ENCODE measurements around the gene GJD2. TPM values are rescaled to one million over a fixed set of nuclear protein-coding genes. Genes with fewer than 3 reads are reported as not detected.

GJD2 gene
- total and polyA plus RNA-seq, 2 donors (not counting 1 experiment from before 2014, with no cell fraction given) = not detected

GRCh38 chr15:34729056-34729455 is 25.7 kb downstream of the GJD2 start:
- Histone ChIP-seq H3K9ac (ENCODE audit: insufficient read depth, low read length) (no peak overlapping the region), H2AFZ (ENCODE audit: low read length) (no peak overlapping the region), H3K27ac (ENCODE audit: insufficient read depth, low read length) (no peak overlapping the region), H3K79me2 (ENCODE audit: control insufficient read depth, insufficient read depth, low read length) (no peaks in the 10 kb centered on the region), H3K4me3 (replicated peaks in 1 of 4; ENCODE audit: control extremely low read depth in 1 of 4, insufficient read depth in 1 of 4, low read depth in 3 of 4, low read length in 4 of 4) (no peak overlapping the region), H3K4me2 (ENCODE audit: extremely low read depth, insufficient read depth, low read length) (no peak overlapping the region), H4K20me1 (ENCODE audit: control insufficient read depth, extremely low read depth, insufficient read depth, low read length) (no peaks in the 10 kb centered on the region), H3K9me3 (ENCODE audit: control insufficient read depth, insufficient read depth, low read depth, low read length) (no peaks in the 10 kb centered on the region), H3K36me3 (ENCODE audit: control insufficient read depth, insufficient read depth, low read length) (no peaks in the 10 kb centered on the region), H3K27me3 (ENCODE audit: control insufficient read depth, insufficient read depth, low read length) (no peaks in the 10 kb centered on the region), H3K4me1 (ENCODE audit: control insufficient read depth, extremely low read depth, insufficient read depth, low read length) (no peaks in the 10 kb centered on the region)
- no peak for TF ChIP-seq EZH2 (IDR thresholded peaks at IDR 0.05; ENCODE audit: low read length, missing control alignments)
- no peak for DNase-seq (ENCODE audit: low read depth in 2 of 2)

- Histone ChIP-seq H3K9ac (ENCODE audit: insufficient read depth, low read length) (no peak overlapping the region), H3K4me2 (ENCODE audit: extremely low read depth, insufficient read depth, low read length) (no peak overlapping the region), H3K27me3 (ENCODE audit: control insufficient read depth, insufficient read depth, low read length) (no peaks in the 10 kb centered on the region), H3K36me3 (ENCODE audit: control insufficient read depth, insufficient read depth, low read length) (no peaks in the 10 kb centered on the region), H3K79me2 (ENCODE audit: control insufficient read depth, insufficient read depth, low read length) (no peaks in the 10 kb centered on the region), H3K9me3 (ENCODE audit: control insufficient read depth, insufficient read depth, low read depth, low read length) (no peaks in the 10 kb centered on the region), H4K20me1 (ENCODE audit: control insufficient read depth, extremely low read depth, insufficient read depth, low read length) (no peaks in the 10 kb centered on the region), H3K4me1 (ENCODE audit: control insufficient read depth, extremely low read depth, insufficient read depth, low read length) (peaks cover 2% of the 10 kb centered on the region), H3K4me3 (replicated peaks in 1 of 4; ENCODE audit: control extremely low read depth in 1 of 4, insufficient read depth in 1 of 4, low read depth in 3 of 4, low read length in 4 of 4) (no peak overlapping the region), H3K27ac (ENCODE audit: insufficient read depth, low read length) (no peak overlapping the region), H2AFZ (ENCODE audit: low read length) (no peak overlapping the region)
- DNase-seq (ENCODE audit: low read depth in 2 of 2) = peak in 1 of 2 donors; percentile 62
- no peak for TF ChIP-seq EZH2 (IDR thresholded peaks at IDR 0.05; ENCODE audit: low read length, missing control alignments)
- TF ChIP-seq CTCF (conservative IDR thresholded peaks at IDR 0.05 in 1 of 2, IDR thresholded peaks at IDR 0.05 in 1 of 2; ENCODE audit: low read depth in 1 of 2, low read length in 2 of 2) = no peak
These were observed 28.2 kb downstream of the GJD2 start for GRCh38 chr15:34726406-34727100.

- Histone ChIP-seq H3K4me2 (ENCODE audit: extremely low read depth, insufficient read depth, low read length) (no peak overlapping the region), H3K27ac (ENCODE audit: insufficient read depth, low read length) (no peak overlapping the region), H3K79me2 (ENCODE audit: control insufficient read depth, insufficient read depth, low read length) (no peaks in the 10 kb centered on the region), H2AFZ (ENCODE audit: low read length) (no peak overlapping the region), H3K36me3 (ENCODE audit: control insufficient read depth, insufficient read depth, low read length) (no peaks in the 10 kb centered on the region), H3K9ac (ENCODE audit: insufficient read depth, low read length) (no peak overlapping the region), H3K4me3 (replicated peaks in 1 of 4; ENCODE audit: control extremely low read depth in 1 of 4, insufficient read depth in 1 of 4, low read depth in 3 of 4, low read length in 4 of 4) (no peak overlapping the region), H3K9me3 (ENCODE audit: control insufficient read depth, insufficient read depth, low read depth, low read length) (no peaks in the 10 kb centered on the region), H3K27me3 (ENCODE audit: control insufficient read depth, insufficient read depth, low read length) (no peaks in the 10 kb centered on the region), H4K20me1 (ENCODE audit: control insufficient read depth, extremely low read depth, insufficient read depth, low read length) (no peaks in the 10 kb centered on the region), H3K4me1 (ENCODE audit: control insufficient read depth, extremely low read depth, insufficient read depth, low read length) (peaks cover 2% of the 10 kb centered on the region)
- DNase-seq (ENCODE audit: low read depth in 2 of 2) = peak in 1 of 2 donors; percentile 42
- TF ChIP-seq CTCF (conservative IDR thresholded peaks at IDR 0.05 in 1 of 2, IDR thresholded peaks at IDR 0.05 in 1 of 2; ENCODE audit: low read depth in 1 of 2, low read length in 2 of 2) (no peak), EZH2 (IDR thresholded peaks at IDR 0.05; ENCODE audit: low read length, missing control alignments) (no peak)
These were observed 29.2 kb downstream of the GJD2 start for GRCh38 chr15:34725556-34725955.
